GM19467 (cell line): ENCODE results near the gene DENND1A.
"Not testable (repeated sequence)": the region's sequence is repeated elsewhere in the genome, so short reads cannot be mapped to it uniquely, and the experiment has no call there.

ENCODE experiments used
- ATAC-seq: cut with Tn5 transposase; IDR thresholded peaks from one replicate; pipeline ENCODE4 v1.9.1; 2021; ENCODE audit warnings: mild to moderate bottlenecking, moderate library complexity; ENCODE audit not compliant: unreplicated experiment

DENND1A gene

DNA sequence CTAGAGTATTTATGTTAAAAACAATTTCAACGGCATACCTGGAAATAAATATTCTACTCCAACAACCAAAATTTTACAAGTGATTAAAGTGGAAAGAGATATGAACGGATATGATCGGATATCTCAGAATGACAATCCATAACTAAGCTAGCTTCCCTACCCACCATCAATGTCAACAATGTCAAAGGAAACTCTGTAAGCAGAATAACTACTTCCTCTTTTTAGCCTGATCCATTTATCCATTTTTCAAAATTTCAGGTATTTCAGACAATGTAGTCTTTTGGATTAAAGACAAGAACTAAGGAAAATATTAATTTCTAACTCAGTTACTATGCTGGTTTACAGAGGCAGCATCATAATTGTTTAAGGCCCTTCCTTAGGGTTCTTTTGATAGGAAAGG lies 188.7 kb downstream of the DENND1A start:
- ATAC-seq, result no peak

DNA sequence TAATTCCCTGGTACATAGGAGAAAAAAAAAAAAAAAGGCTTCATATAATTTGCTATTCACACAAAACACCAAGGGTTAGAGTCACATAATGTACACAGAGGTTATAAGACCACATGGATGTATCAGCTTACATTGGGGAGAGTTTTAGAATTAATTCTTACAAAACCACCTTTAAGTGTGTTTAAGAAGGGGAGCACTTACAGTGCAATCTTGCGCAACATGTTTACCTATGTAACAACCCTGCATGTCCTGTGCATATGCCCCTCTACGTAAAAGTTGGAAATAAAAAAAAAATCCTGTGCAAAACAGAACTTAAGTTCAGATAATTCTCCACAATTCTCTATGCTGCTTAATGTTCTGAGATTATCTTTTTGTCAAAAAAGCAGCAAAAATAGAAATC lies 190.0 kb downstream of the DENND1A start:
- no peak for ATAC-seq

DNA sequence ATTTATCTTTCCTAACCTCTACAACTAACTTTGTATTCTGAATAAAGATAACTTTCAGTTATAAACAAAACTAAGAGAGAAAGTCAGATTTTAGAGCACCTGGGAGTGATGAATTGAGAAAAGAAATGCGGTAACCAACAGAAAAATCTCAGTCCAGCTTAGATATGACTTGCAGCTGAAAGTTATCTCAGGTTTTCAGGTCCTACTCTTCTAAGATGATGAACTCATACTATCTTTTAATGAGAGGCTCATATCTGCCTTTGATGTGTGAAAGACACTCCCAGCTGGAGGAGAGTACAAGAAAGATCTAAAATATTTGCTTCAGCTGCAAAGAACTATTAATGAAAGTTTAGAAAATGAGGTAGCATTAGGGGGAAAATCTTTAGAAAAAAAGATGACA lies 190.5 kb downstream of the DENND1A start:
- no peak for ATAC-seq

DNA sequence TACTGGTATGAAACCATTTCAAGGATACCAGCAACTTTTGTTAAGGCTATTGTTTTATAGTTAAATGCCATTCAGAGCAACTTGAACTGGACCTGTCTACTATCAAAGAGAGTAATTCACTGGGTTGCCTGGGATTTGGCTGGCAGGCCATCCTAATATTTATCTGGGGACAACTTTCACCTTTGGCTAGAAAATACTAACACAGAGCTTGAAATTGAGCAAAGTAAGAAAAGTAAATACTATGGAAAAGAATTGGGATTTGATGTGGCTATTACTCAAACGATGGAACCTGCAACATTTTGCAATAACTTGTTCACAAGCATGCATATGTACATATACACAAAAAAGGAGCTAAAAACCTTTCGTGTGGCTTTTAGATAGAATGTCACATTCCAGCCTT lies 191.3 kb downstream of the DENND1A start:
- no peak for ATAC-seq

DNA sequence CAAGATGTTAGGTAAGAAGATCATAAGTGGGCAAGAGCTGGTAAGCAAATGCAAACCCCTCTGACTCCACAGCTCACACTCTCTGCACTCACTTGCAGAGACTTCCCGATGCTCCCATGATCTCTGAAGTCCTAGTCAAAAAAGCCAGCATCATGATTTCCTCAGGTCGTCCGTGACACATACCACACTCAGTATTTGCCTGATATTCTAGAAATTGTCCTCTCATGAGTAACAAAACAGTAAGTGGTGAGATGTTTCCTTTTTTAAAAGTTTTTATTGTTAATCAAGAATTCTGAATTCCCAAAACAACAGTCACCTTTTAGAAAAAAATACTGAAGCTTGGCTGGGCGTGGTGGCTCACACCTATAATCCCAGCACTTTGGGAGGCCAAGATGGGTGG lies 194.6 kb downstream of the DENND1A start:
- no peak for ATAC-seq

DNA sequence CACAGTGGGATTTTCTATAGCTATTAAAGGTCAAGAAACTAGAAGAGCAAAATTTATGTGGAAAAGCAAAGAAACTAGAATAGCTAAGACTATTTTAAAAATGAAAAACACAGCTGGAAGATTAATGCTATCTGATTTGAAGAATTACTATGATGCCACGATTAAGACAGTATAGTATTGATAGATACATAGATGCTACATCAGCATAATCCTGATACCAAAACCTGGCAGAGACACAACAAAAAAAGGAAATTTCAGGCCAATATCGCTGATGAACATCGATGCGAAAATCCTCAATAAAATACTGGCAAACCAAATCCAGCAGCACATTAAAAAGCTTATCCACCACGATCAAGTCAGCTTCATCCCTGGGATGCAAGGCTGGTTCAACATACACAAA lies 201.4 kb downstream of the DENND1A start:
- not testable (repeated sequence) for ATAC-seq

DNA sequence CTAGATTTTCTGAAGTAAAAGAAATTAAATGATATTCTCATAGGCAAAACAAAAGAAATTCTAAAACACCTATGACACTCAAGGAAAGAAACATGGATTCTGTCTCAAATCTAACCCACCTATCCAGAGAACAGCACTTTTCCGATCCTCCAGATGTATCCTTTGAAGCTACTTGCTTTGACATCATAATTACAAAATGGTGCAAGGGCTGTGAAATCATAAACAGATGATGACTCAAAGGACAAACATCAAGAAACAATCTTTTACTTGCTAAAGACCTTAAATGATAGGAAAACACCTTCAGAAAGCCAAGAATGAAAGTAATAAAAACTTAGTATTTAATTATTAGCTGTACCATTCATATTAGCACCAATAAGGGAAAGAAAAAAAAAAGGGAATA lies 202.6 kb downstream of the DENND1A start:
- no peak for ATAC-seq

DNA sequence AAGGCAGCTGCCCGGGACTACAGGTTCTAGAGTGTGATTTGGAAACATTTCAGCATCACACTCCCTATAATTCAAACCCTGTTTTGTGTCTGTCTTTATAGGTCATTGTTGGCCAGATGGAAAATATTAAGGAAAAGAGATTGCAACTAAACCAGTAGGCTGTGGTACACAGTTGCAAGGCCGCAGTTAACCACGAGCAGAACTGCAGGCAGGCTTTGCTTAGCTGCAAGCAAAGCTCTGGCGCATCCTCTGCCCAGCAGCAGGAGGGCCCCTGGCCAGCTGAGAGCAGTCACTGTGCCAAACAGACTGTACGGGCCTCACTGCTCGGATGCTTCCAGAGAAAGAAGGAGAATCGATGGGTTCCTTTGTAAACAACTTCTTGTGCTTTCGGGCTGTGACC lies 204.5 kb downstream of the DENND1A start:
- ATAC-seq, result no peak

DNA sequence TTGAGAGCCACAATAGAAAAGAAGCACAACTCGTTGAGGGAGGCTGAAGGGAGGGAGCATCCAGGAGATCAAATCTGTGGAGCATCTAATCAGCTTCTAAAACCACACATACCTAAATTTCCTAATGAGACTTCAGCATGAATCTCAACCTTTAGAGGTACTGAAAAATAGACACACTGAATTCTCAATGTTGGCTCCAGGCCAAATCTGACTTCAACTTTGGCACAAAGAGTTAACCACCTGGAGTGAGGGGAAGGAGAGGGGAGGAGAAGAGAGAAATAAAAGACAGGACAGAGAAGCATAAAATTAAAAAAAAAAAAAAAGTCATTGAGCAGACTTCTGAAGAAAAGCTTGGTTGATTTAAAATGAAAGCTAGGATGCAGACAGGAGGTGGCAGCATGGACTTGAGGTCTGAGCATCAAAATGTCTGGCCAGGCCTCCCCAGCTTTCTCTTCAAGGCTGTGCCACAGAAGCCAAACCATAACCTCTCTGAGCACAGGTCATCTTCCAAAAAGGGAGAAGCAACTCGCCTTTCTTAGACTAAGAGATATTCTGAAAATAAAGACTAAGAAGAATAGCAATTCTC lies 205.6 kb downstream of the DENND1A start:
- ATAC-seq, result no peak

DNA sequence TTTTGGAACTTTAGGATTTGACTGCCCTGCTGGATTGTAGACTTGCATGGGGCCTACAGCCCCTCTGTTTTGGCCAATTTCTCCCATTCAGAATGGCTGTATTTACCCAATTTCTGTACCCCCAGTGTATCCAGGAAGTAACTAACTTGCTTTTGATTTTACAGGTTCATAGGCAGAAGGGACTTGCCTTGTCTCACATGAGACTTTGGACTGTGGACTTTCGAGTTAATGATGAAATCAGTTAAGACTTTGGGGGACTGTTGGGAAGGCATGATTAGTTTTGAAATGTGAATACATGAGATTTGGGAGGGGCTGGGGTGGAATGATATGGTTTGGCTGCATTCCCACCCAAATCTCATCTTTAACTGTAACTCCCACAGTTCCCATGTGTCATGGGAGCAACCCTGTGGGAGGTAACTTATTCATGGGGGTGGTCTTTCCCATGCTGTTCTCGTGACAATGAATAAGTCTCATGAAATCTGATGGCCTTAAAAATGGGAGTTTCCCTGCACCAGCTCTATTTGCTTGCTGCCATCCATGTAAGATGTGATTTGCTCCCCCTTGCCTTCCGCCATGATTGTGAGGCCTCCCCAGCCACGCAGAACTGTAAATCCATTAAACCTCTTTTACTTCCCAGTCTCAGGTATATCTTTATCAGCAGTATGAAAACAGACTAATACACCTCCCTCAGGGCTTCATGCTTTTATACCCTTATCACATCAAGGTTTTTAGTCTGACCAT lies 206.6 kb downstream of the DENND1A start:
- ATAC-seq, result no peak

DNA sequence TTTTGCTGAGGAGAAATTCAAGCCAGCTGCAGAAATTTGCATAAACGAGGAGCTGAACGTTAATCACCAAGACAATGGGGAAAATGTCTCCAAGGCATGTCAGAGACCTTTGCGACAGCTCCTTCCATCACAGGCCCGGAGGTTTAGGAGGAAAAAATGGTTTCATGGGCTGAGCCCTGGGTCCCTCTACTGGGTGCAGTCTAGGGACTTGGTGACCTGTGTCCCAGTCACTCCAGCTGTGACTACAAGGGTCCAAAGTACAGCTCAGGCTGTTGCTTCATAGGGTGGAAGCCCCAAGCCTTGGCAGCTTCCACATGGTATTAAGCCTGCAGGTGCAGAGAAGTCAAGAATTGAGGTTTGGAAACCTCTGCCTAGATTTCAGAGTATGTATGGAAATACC lies 207.5 kb downstream of the DENND1A start:
- ATAC-seq, result no peak

DNA sequence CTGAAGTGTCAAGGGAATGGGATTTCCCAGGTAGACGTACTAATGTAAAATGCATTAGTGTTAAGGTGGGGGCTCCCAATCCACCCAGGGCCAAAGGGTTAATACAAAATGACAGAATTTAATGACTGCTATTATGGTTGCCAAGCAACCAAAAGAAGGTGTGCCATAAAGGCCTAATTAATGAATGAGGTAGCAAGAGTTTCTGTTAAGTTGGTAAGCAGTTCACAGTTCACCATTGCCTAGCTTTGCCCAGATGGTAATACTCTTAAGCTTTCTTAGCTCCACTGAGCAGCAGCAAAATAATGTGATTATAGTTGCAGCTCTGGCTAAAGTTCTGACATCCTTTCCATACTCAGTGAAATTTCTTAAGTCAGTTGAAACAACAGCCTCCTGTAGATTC lies 211.7 kb downstream of the DENND1A start:
- no peak for ATAC-seq

DNA sequence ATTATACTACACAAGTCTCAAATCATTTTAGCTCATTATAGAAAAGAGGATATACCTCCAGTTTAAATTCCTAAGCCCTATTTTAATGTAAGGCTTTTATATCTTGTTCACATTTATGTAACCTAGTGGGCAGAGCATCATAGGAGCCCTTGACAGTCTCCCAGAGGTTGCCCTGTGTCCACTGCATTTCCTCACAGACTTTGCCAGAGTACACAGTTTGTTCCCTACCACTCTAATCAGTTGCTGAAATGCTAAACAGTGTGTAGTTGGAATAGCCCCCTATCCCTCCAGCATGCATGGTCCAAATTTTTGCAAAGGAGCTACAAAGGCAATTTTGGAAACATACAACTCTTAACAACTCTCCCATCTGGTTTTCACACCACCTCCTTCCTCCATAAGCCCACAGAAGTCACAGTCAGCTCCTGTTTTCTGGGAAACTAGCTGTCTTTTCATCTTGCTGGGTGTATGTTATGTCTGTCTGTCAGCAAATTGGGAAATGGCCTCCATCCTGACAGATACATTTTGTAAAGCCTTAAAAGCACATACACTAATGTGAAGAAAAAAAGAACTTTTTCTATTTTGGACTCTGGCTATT lies 212.2 kb downstream of the DENND1A start:
- no peak for ATAC-seq

DNA sequence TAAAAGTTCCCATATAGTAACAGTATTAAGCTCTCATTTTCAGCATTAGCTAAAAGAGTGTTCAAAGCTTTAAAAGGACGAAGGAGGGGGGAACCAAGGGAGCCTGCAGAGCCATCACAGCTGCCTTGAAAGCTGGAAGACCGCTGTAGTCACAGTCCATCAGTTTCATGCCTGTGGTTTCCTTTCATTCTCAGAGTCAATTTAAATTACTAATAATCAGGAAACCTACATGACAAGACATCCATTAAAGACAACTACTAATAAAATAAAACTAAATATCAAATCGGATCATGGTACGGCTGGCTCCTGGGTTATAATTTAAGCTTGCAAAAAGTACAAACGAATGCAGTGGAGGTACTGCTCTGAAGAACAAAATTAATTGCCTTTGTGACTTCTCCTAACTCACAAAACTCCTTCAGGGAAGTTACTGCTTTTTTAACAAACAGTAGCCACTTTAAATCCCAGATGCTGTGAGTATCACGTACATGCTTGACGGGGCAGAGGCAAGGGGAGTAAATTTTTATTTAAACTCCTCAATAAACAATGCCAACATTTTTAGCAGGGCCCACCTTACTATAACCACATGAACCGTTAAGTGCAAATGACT lies 213.5 kb downstream of the DENND1A start:
- peak; percentile 53 for ATAC-seq

DNA sequence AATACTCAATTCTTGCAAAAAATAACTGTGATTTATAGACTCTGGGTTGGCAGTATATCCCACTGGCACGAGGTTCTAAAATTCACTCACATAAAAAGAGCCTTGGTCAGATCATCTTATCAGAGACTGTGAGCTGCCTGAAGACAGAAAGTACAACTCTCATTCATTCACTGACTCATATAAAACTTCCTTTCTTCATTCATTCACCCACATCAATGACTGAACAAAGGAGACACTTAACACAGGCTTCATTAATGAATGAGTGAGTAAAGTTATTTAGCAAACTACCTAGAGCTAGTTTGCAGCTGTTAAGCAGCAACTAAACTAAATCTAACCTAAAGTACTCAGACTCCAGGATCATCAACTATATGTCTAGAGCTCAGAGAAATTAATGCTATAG lies 214.7 kb downstream of the DENND1A start:
- ATAC-seq, result no peak

DNA sequence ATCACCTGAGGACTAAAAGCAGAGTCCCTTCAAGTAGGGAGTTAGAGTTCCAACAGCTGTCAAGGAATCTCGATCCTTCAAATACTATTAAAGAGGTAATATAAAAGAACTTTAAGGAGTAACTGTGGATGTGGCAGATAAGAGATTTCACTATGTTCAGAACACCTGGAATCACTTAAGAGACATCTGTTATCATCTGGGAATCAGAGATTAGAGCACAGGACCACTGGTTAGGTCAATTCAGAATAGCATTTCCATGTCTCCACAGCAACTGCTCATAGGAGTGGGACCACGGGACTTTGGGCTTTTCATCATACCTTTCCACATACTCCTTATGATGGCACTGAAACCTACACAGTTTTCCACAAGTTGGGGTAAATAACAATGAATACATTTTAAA lies 216.6 kb downstream of the DENND1A start:
- no peak for ATAC-seq

DNA sequence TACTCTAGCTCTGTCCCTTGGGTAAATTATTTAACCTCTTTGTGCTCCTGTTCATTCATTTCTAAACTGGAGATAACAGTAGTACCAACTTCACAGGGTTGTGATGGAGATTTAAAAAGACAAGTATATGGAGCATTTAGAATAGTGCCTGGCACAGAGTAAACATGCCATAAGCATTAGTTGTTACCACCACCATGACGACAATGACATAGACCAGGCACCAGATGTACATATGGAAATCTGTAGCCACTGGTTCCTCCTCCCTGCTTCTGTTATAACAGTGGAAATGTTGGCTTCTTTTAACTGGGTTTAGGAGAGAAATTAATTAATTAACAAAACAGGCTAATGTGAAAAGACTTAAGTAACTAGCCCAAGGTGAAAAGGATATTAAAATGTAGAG lies 217.5 kb downstream of the DENND1A start:
- no peak for ATAC-seq

DNA sequence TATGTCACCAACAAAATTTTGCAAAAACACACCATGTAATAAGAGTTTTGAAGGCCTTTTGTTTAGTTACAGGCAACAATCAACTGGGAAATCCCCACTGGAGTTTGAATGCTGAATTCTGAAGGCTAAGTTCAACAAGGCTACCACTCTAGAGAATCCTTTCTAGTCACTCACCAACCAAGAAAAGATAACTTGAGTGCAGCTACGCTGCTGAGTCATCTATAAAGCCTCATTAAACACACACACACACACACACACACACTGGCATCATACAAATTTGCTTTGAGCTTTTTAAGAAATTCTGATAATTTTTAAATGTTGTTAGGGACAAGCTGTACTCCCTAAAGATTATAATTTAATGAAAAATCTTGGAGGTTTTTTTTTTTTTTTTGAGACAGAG lies 219.6 kb downstream of the DENND1A start:
- no peak for ATAC-seq

DNA sequence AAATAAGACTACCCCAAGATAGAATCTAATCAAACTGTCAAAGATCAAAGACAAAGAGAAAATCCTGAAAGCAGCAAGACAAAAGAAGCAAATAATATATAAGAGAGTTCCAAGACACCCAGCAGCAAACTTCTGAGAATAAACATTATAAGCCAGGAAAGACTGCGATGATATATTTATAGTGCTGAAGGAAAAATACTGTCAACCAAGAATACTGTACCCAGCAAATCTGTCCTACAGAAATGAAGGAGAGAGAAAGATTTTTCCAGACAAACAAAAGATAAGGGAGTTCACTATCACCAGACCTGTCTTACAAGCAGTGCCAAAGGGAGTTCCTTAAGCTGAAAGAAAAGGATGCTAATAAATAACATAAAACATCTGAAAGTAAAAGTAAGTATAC lies 227.4 kb downstream of the DENND1A start:
- ATAC-seq, result no peak

DNA sequence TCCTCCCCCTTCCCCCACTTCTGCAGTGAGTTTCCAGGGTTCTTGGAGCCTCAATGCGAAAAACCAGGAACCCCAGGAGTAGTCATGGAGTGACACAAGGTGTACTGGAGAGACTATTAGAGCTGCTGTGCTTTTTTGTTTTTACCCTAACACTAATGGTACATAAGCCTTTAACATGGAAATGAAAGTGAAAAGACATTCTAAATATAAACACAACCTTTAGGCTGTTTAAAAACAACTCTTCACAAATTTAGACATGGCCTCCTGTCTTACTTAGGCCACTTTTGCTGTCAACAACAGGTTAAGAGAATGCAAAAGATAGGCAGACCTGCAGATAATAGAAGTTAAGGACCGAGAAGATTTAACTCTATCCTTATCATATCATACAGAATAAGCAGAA lies 232.2 kb downstream of the DENND1A start:
- no peak for ATAC-seq

DNA sequence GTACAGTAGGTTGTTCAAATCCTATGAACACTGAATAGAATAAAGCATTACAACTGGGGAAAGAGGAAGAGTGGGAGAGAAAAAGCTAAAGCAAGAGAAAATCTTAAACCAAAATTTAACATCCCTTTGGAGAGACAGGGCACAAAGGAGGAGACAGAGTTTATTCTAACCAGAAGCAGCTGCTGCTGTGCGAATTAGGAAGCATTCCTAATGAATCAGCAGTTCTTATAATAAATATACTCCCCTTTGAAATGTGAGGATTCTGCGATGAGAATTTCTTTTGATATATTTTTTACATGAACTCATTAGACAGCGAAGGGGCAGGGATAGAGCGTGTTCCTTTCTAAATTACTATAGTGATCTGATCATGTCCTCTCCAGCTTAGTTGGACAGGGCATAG lies 233.4 kb downstream of the DENND1A start:
- no peak for ATAC-seq

DNA sequence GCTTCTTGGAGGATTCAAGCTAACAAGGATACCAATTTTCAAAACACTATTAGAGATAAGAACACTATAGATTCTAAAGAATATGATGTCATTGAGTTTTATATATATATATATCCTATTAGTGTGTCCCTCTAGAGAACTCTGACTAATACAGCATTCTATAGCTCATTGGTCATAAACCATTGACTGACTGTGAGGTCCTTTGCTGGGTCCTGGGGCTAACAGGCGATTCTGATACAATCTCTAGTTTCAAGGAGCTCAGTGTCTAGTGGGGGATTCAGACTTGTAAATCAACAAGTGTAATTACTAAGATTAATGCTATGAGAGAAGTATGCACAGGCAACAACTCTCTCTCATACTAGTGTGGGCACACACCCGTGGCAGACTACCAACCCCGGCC lies 234.5 kb downstream of the DENND1A start:
- ATAC-seq, result no peak
